HG02885 (cell line): Measurements from ENCODE around the gene LRRC52.

Experiments used
- ATAC-seq: cut with Tn5 transposase; IDR thresholded peaks from one replicate; pipeline ENCODE4 v1.9.1; 2021; ENCODE audit warnings: mild to moderate bottlenecking; ENCODE audit not compliant: unreplicated experiment, poor library complexity

LRRC52 gene

GRCh38 chr1:165543532-165544438 is at the start of gene LRRC52:
Gene LRRC52, plus strand, starts transcription at chr1:165544000. Its CDS starts 297 bp downstream, at chr1:165544297.
- no peak for ATAC-seq

- ATAC-seq, result no peak
Measured at GRCh38 chr1:165494949-165495857, 48.6 kb upstream of the LRRC52 start.

- ATAC-seq, result no peak
Measured at GRCh38 chr1:165495858-165496205, 48.0 kb upstream of the LRRC52 start.

GRCh38 chr1:165496501-165496900 is 47.3 kb upstream of the LRRC52 start:
- no peak for ATAC-seq

- ATAC-seq, result no peak
Measured at GRCh38 chr1:165497069-165498013, 46.5 kb upstream of the LRRC52 start.

- no peak for ATAC-seq
Measured at GRCh38 chr1:165501330-165501969, 42.4 kb upstream of the LRRC52 start.

- no peak for ATAC-seq
Measured at GRCh38 chr1:165501970-165502348, 41.8 kb upstream of the LRRC52 start.

GRCh38 chr1:165507570-165507969 is 36.2 kb upstream of the LRRC52 start:
- ATAC-seq, result no peak

- no peak for ATAC-seq
Measured at GRCh38 chr1:165508291-165508690, 35.5 kb upstream of the LRRC52 start.

- no peak for ATAC-seq
Measured at GRCh38 chr1:165512816-165513215, 31.0 kb upstream of the LRRC52 start.

GRCh38 chr1:165516469-165516868 is 27.3 kb upstream of the LRRC52 start:
- ATAC-seq, result no peak

GRCh38 chr1:165520646-165521045 is 23.2 kb upstream of the LRRC52 start:
- ATAC-seq, result no peak

GRCh38 chr1:165524639-165525285 is 19.0 kb upstream of the LRRC52 start:
- ATAC-seq, result no peak

- no peak for ATAC-seq
Measured at GRCh38 chr1:165525708-165526107, 18.1 kb upstream of the LRRC52 start.

- ATAC-seq, result no peak
Measured at GRCh38 chr1:165527251-165528007, 16.4 kb upstream of the LRRC52 start.

GRCh38 chr1:165531021-165531420 is 12.8 kb upstream of the LRRC52 start:
- no peak for ATAC-seq

- no peak for ATAC-seq
Measured at GRCh38 chr1:165532053-165532452, 11.7 kb upstream of the LRRC52 start.

GRCh38 chr1:165533254-165533653 is 10.5 kb upstream of the LRRC52 start:
- no peak for ATAC-seq
